Tibial nerve (tissue), 3 donors: ENCODE results near the gene ETV4.

Experiments
- POLR2A ChIP-seq, 2 donors: fragments of 450-650 bp; IDR thresholded peaks; one replicate each; pipeline ENCODE4 v1.6.1; 2017; ENCODE audit warnings: antibody characterized with exemption in 2 of 2, mild to moderate bottlenecking in 2 of 2, moderate library complexity in 2 of 2
- TF ChIP-seq, protein P1 (sequence below), 5 experiments: fragments of 200-600 bp in 3 of 5; fragments of 450-650 bp in 2 of 5; sonication (generic) in 3 of 5; IDR thresholded peaks; one replicate each; pipeline ENCODE4 v1.5.1; 2016 to 2019; ENCODE audit warnings: antibody characterized with exemption in 5 of 5, mild to moderate bottlenecking in 3 of 5, moderate library complexity in 2 of 5

DNA sequence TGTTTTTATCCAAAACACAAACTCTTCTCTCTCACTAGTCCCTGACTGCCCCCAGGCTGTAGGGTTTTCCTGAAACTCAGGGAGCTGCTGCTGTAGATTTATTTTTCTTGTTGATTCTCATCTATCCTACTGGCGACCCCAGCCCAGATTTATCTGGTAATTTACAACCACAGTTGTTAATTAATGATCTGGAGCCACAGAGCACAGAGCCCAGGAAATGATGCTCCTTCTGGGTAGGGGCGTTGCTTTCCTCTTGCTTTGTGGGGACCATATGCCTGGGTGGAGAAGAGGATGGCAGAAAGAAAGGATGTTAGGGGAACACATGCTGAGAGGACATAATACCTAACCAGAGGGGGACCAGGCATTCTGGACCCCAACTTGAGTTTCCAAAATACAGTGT is 7.4 kb upstream of the ETV4 start:
- no peak for TF ChIP-seq POLR2A (IDR thresholded peaks at IDR 0.05)
- TF ChIP-seq, protein P1, sequence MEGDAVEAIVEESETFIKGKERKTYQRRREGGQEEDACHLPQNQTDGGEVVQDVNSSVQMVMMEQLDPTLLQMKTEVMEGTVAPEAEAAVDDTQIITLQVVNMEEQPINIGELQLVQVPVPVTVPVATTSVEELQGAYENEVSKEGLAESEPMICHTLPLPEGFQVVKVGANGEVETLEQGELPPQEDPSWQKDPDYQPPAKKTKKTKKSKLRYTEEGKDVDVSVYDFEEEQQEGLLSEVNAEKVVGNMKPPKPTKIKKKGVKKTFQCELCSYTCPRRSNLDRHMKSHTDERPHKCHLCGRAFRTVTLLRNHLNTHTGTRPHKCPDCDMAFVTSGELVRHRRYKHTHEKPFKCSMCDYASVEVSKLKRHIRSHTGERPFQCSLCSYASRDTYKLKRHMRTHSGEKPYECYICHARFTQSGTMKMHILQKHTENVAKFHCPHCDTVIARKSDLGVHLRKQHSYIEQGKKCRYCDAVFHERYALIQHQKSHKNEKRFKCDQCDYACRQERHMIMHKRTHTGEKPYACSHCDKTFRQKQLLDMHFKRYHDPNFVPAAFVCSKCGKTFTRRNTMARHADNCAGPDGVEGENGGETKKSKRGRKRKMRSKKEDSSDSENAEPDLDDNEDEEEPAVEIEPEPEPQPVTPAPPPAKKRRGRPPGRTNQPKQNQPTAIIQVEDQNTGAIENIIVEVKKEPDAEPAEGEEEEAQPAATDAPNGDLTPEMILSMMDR (IDR thresholded peaks at IDR 0.05): no peak
